DND-41 (cell line): ENCODE results near the gene PHYHD1.

Experiments used
- ATAC-seq: fragments of 200-7000 bp; cut with Tn5 transposase; 3 replicates; pipeline ENCODE4 v1.9.1; 2021; ENCODE audit warnings: low read depth; ENCODE audit not compliant: insufficient read depth
- DNase-seq: peaks from one replicate; pipeline ENCODE4 v3.0.0-alpha.2; 2020
- H2AFZ ChIP-seq: 2 replicates; pipeline ENCODE4 v1.6.0; 2012; ENCODE audit warnings: low read depth, low read length
- H3K27ac ChIP-seq: 2 replicates; pipeline ENCODE4 v1.5.1; 2012; ENCODE audit warnings: low read length, inconsistent platforms
- H3K27me3 ChIP-seq: fragments of 200-600 bp; sonication (generic); 2 replicates; pipeline ENCODE4 v1.6.0; 2012; ENCODE audit warnings: low read length, mild to moderate bottlenecking, inconsistent platforms; ENCODE audit not compliant: insufficient read depth, poor library complexity
- H3K36me3 ChIP-seq: 2 replicates; pipeline ENCODE4 v1.5.1; 2012; ENCODE audit warnings: low read length, inconsistent platforms; ENCODE audit not compliant: insufficient read depth
- H3K4me1 ChIP-seq: 2 replicates; pipeline ENCODE4 v1.5.1; 2012; ENCODE audit warnings: mild to moderate bottlenecking, low read length; ENCODE audit not compliant: insufficient read depth
- H3K4me2 ChIP-seq: 2 replicates; pipeline ENCODE4 v1.6.0; 2012; ENCODE audit warnings: mild to moderate bottlenecking, moderate library complexity, low read length, inconsistent platforms; ENCODE audit not compliant: insufficient read depth
- H3K4me3 ChIP-seq, 2 experiments: fragments of 200-600 bp in 1 of 2; shearing (Covaris generic) in 1 of 2; 2 replicates each; pipeline ENCODE4 v1.5.1; 2012 to 2016; ENCODE audit warnings: inconsistent platforms in 2 of 2, low read length in 2 of 2, mild to moderate bottlenecking in 2 of 2, low read depth in 1 of 2, moderate library complexity in 1 of 2
- H3K79me2 ChIP-seq: 2 replicates; pipeline ENCODE4 v1.6.0; 2012; ENCODE audit warnings: low read length, inconsistent platforms; ENCODE audit not compliant: insufficient read depth
- H3K9ac ChIP-seq: 2 replicates; pipeline ENCODE4 v1.6.0; 2012; ENCODE audit warnings: low read depth, mild to moderate bottlenecking, inconsistent platforms, low read length, moderate library complexity
- H3K9me3 ChIP-seq: 2 replicates; pipeline ENCODE4 v1.5.1; 2012; ENCODE audit warnings: low read length, moderate library complexity, mild to moderate bottlenecking, inconsistent platforms; ENCODE audit not compliant: insufficient read depth, severe bottlenecking
- H4K20me1 ChIP-seq: 2 replicates; pipeline ENCODE4 v1.6.0; 2012; ENCODE audit warnings: low read length; ENCODE audit not compliant: insufficient read depth
- CTCF ChIP-seq: IDR thresholded peaks from 2 replicates; pipeline ENCODE4 v1.5.1; 2012; ENCODE audit warnings: borderline replicate concordance, low read length, moderate library complexity, mild to moderate bottlenecking; ENCODE audit not compliant: poor library complexity, severe bottlenecking; ENCODE audit errors: extremely low read depth
- EZH2 ChIP-seq: IDR thresholded peaks from 3 replicates; pipeline ENCODE4 v1.6.1; 2012; ENCODE audit warnings: borderline replicate concordance, low read depth, mild to moderate bottlenecking, moderate library complexity, low read length, inconsistent platforms; ENCODE audit not compliant: severe bottlenecking

PHYHD1 gene

GRCh38 chr9:128887914-128888350 is 32.9 kb upstream of the PHYHD1 start:
- Histone ChIP-seq H2AFZ (no peak overlapping the region), H3K9me3 (no peaks in the 10 kb centered on the region), H3K4me1 (peaks cover 15% of the 10 kb centered on the region), H3K4me3 (no peak overlapping the region), H3K36me3 (peaks cover 55% of the 10 kb centered on the region), H3K9ac (no peak overlapping the region), H3K79me2 (peaks cover 57% of the 10 kb centered on the region), H3K27ac (no peak overlapping the region), H3K27me3 (no peaks in the 10 kb centered on the region), H4K20me1 (peaks cover 16% of the 10 kb centered on the region), H3K4me2 (no peak overlapping the region)
- TF ChIP-seq CTCF, result no peak
- TF ChIP-seq EZH2, result no peak
- no peak for ATAC-seq
- DNase-seq, result no peak

- Histone ChIP-seq H3K4me1 (no peaks in the 10 kb centered on the region), H4K20me1 (peaks cover 11% of the 10 kb centered on the region; the same call in 1 of the 2 replicates), H3K36me3 (peaks cover 52% of the 10 kb centered on the region), H3K9me3 (no peaks in the 10 kb centered on the region), H3K9ac (no peak overlapping the region), H3K79me2 (peaks cover 23% of the 10 kb centered on the region), H3K4me3 (no peak overlapping the region), H3K27ac (no peak overlapping the region), H2AFZ (no peak overlapping the region), H3K4me2 (no peak overlapping the region), H3K27me3 (no peaks in the 10 kb centered on the region)
- ATAC-seq, result no peak
- DNase-seq, result no peak
- no peak for TF ChIP-seq EZH2
- TF ChIP-seq CTCF, result no peak
Observed at GRCh38 chr9:128891321-128892220, 29.2 kb upstream of the PHYHD1 start.

GRCh38 chr9:128892221-128892921 is 28.4 kb upstream of the PHYHD1 start:
- TF ChIP-seq EZH2 (no peak), CTCF (no peak)
- Histone ChIP-seq H3K36me3 (peaks cover 49% of the 10 kb centered on the region), H3K4me3 (no peak overlapping the region), H3K4me1 (no peaks in the 10 kb centered on the region), H3K27me3 (no peaks in the 10 kb centered on the region), H3K9ac (no peak overlapping the region), H3K4me2 (no peak overlapping the region), H3K9me3 (no peaks in the 10 kb centered on the region), H3K79me2 (peaks cover 20% of the 10 kb centered on the region), H3K27ac (no peak overlapping the region), H4K20me1 (peaks cover 11% of the 10 kb centered on the region; the same call in 1 of the 2 replicates), H2AFZ (no peak overlapping the region)
- DNase-seq (no peak), ATAC-seq (no peak)
